Sigmoid colon (tissue), 7 donors: Measurements from ENCODE around the gene ARL8A. TPM values are rescaled to one million over a fixed set of nuclear protein-coding genes. Genes with fewer than 3 reads are reported as not detected.

Experiments used
- DNase-seq: peaks from one replicate; pipeline ENCODE4 v3.0.0-alpha.2; 2019
- H3K27ac ChIP-seq, 4 donors: fragments of 200-600 bp; sonication (generic); one replicate each; pipeline ENCODE4 v1.5.1; 2016 to 2019; ENCODE audit warnings: mild to moderate bottlenecking in 1 of 4
- H3K27me3 ChIP-seq, 3 donors: fragments of 200-600 bp; sonication (generic); one replicate each; pipeline ENCODE4 v1.5.1; 2019; ENCODE audit warnings: mild to moderate bottlenecking in 1 of 3
- H3K36me3 ChIP-seq, 4 donors: fragments of 200-600 bp; sonication (generic); one replicate each; pipeline ENCODE4 v1.5.1; 2016 to 2019
- H3K4me1 ChIP-seq, 4 donors: fragments of 200-600 bp; sonication (generic); one replicate each; pipeline ENCODE4 v1.5.1; 2017 to 2019
- H3K4me3 ChIP-seq, 4 donors: fragments of 200-600 bp; sonication (generic); one replicate each; pipeline ENCODE4 v1.5.1; 2017 to 2019; ENCODE audit warnings: mild to moderate bottlenecking in 2 of 4, moderate library complexity in 1 of 4
- H3K9me3 ChIP-seq, 4 donors: fragments of 200-600 bp in 3 of 4; sonication (generic) in 3 of 4; one replicate each; pipeline versions ENCODE4 v1.5.1 to v1.6.1; 2013 to 2019
- CTCF ChIP-seq, 4 experiments: fragments of 450-650 bp in 3 of 4; fragments of 200-600 bp in 1 of 4; IDR thresholded peaks; one replicate each; pipeline ENCODE4 v1.5.1; 2016 to 2019; ENCODE audit warnings: antibody characterized with exemption in 4 of 4, mild to moderate bottlenecking in 3 of 4, moderate library complexity in 2 of 4
- EP300 ChIP-seq, 4 donors: sonication (generic); formaldehyde crosslinking; IDR thresholded peaks; one replicate each; pipeline ENCODE4 v1.6.1; 2017; ENCODE audit warnings: antibody characterized with exemption in 4 of 4
- POLR2A ChIP-seq, 2 donors: fragments of 450-650 bp; IDR thresholded peaks; one replicate each; pipeline ENCODE4 v1.6.1; 2016; ENCODE audit warnings: antibody characterized with exemption in 2 of 2, mild to moderate bottlenecking in 2 of 2, moderate library complexity in 2 of 2
- POLR2AphosphoS5 ChIP-seq, 4 donors: sonication (generic); formaldehyde crosslinking; IDR thresholded peaks; one replicate each; pipeline ENCODE4 v1.6.1; 2017; ENCODE audit warnings: antibody characterized with exemption in 4 of 4
- WGBS, 2 donors: extraction: QIAGEN DNeasy Blood & Tissue Kit; methylation state at CpG; one replicate each; pipeline ENCODE4 v1.1.7; 2013; 5-methylcytosine and 5-hydroxymethylcytosine counted together
- intact Hi-C: fragments of 100-400 bp; cut with DNase I; formaldehyde crosslinking; loops from one replicate; pipeline ENCODE4 v1.15.1; 2023
- polyA plus RNA-seq, 3 donors: library from polyadenylated mRNA; stranded (reverse); fragments of 200-250 nt; gene quantifications; one replicate each; pipeline ENCODE4 v1.2.3, GENCODE V29; 2013
- total RNA-seq, 4 donors: library from RNA; depleted of rRNA; stranded (reverse); fragments of >200 nt; gene quantifications; one replicate each; pipeline ENCODE4 v1.1.0, GENCODE V29; 2016
- donor health status: healthy with polysubstance abuse.
- donor health status: Bipolar disorder and iron deficiency.
- donor health status: healthy.

ARL8A gene
- total and polyA plus RNA-seq, 7 donors: 13.8 to 29.0 (median 22.4) TPM

GRCh38 chr1:202130297-202130721 is 14.2 kb downstream of the ARL8A start:
- H3K27ac ChIP-seq: peak overlapping the region; percentile 80 to 88 (median 86)
- H3K36me3 ChIP-seq: peaks cover 11 to 20% (median 15%) of the 10 kb centered on the region in 4 donors
- H3K4me1 ChIP-seq: peaks cover 0 to 45% (median 30%) of the 10 kb centered on the region in 4 donors
- WGBS, 2 donors: 36 to 62% methylated on average over 11 of the region's 11 CpGs
- H3K4me3 ChIP-seq: no peak overlapping the region
- H3K9me3 ChIP-seq: no peaks in the 10 kb centered on the region
- intact Hi-C loops: loop anchor here (10.0 kb wide), 1 partner anchor 236 kb away; no protein-coding TSS in a partner anchor
- TF ChIP-seq POLR2A (IDR thresholded peaks at IDR 0.05): no peak
- no peak for TF ChIP-seq POLR2AphosphoS5 (IDR thresholded peaks at IDR 0.05)
- TF ChIP-seq EP300 (IDR thresholded peaks at IDR 0.05): no peak
- TF ChIP-seq CTCF (IDR thresholded peaks at IDR 0.05): no peak
- DNase-seq: peak; percentile 71
- H3K27me3 ChIP-seq: no peaks in the 10 kb centered on the region

GRCh38 chr1:202129453-202130296 is 14.9 kb downstream of the ARL8A start:
- WGBS, 2 donors: 82 to 85% methylated on average over 8 of the region's 8 CpGs
- Histone ChIP-seq H3K9me3 (no peaks in the 10 kb centered on the region), H3K27ac (peak overlapping the region; percentile 7 to 88 (median 49)), H3K36me3 (peaks cover 10 to 17% (median 12%) of the 10 kb centered on the region in 4 donors), H3K27me3 (no peaks in the 10 kb centered on the region), H3K4me1 (peaks cover 0 to 40% (median 28%) of the 10 kb centered on the region in 4 donors), H3K4me3 (no peak overlapping the region)
- TF ChIP-seq CTCF (IDR thresholded peaks at IDR 0.05) (no peak), EP300 (IDR thresholded peaks at IDR 0.05) (no peak), POLR2AphosphoS5 (IDR thresholded peaks at IDR 0.05) (no peak), POLR2A (IDR thresholded peaks at IDR 0.05) (no peak)
- intact Hi-C loops: loop anchor here (10.0 kb wide), 1 partner anchor 235 kb away; no protein-coding TSS in a partner anchor
- DNase-seq: no peak

- no peak for DNase-seq
- no peaks in the 10 kb centered on the region for H3K9me3 ChIP-seq
- WGBS, 2 donors: 95 to 97% methylated on average over 26 of the region's 26 CpGs
- no peak overlapping the region for H3K4me3 ChIP-seq
- no peaks in the 10 kb centered on the region for H3K27me3 ChIP-seq
- peaks cover 0 to under 1% (median 0%) of the 10 kb centered on the region in 4 donors for H3K36me3 ChIP-seq
- no peak overlapping the region for H3K27ac ChIP-seq
- H3K4me1 ChIP-seq: peaks cover 0 to 27% (median 22%) of the 10 kb centered on the region in 4 donors
- intact Hi-C loops: no loop called here
- TF ChIP-seq POLR2AphosphoS5 (IDR thresholded peaks at IDR 0.05) (no peak), POLR2A (IDR thresholded peaks at IDR 0.05) (no peak), EP300 (IDR thresholded peaks at IDR 0.05) (no peak), CTCF (IDR thresholded peaks at IDR 0.05) (no peak)
Measured at GRCh38 chr1:202127836-202128622, 16.5 kb downstream of the ARL8A start.

- H3K4me1 ChIP-seq: peaks cover 0 to 20% (median 12%) of the 10 kb centered on the region in 4 donors
- TF ChIP-seq CTCF (IDR thresholded peaks at IDR 0.05): no peak
- TF ChIP-seq POLR2A (IDR thresholded peaks at IDR 0.05): no peak
- intact Hi-C loops: no loop called here
- H3K27me3 ChIP-seq: no peaks in the 10 kb centered on the region
- H3K4me3 ChIP-seq: no peak overlapping the region
- no peaks in the 10 kb centered on the region for H3K9me3 ChIP-seq
- no peak for DNase-seq
- 93 to 96% methylated on average over 6 of the region's 6 CpGs for WGBS, 2 donors
- H3K27ac ChIP-seq: peak overlapping the region in 2 of 4 donors; percentile 12 to 14
- H3K36me3 ChIP-seq: no peaks in the 10 kb centered on the region
Measured at GRCh38 chr1:202127061-202127460, 17.5 kb downstream of the ARL8A start.
